ENCODE data around the gene ZNF598. TPM values are rescaled to one million over a fixed set of nuclear protein-coding genes. Genes with fewer than 3 reads are reported as not detected.
A peak's percentile ranks its signal among the peaks of the same experiment; 100 is the strongest.

The ZNF598 gene
- total RNA-seq, 4 donors from 2014 or later: 31.3 to 56.1 (median 40.9) TPM

- Histone ChIP-seq H3K4me3 (peak overlapping the region; percentile 86 to 97 (median 92)), H3K4me1 (peaks cover 16 to 38% (median 20%) of the 10 kb centered on the region in 3 donors), H3K27ac (peak overlapping the region; percentile 87 to 99 (median 96)), H3K27me3 (peaks cover 0 to 31% (median 0%) of the 10 kb centered on the region in 4 donors), H3K9me3 (no peaks in the 10 kb centered on the region), H3K36me3 (peaks cover 20 to 40% (median 33%) of the 10 kb centered on the region in 3 donors)
- intact Hi-C loops (cut with DNase I): no loop called here
- WGBS, 2 donors: 0 to 4% methylated on average over 1 to 11 of the region's 22 CpGs
- DNase-seq: no peak
- TF ChIP-seq CTCF (IDR thresholded peaks at IDR 0.05) (no peak), POLR2A (IDR thresholded peaks at IDR 0.05) (no peak)
These were observed 37.1 kb downstream of the ZNF598 start for GRCh38 chr16:1972490-1972877.

- intact Hi-C loops (cut with DNase I): no loop called here
- peak within 1 kb of the TSS; percentile 86 to 97 (median 92) for H3K4me3 ChIP-seq
- TF ChIP-seq POLR2A (IDR thresholded peaks at IDR 0.05): peak in 3 of 4 donors; percentile 85 to 94 (median 94)
- TF ChIP-seq CTCF (IDR thresholded peaks at IDR 0.05): peak in 3 of 6 experiments; percentile 16 to 57 (median 27)
- 0% methylated on average over 33 of the region's 78 CpGs; no CpG with 5 or more reads in 1 of the 2 donors for WGBS, 2 donors
- peak within 1 kb of the TSS; percentile 87 to 99 (median 96) for H3K27ac ChIP-seq
- peaks cover 0 to 26% (median 0%) of the 10 kb centered on the region in 4 donors for H3K27me3 ChIP-seq
- peak; percentile 70 for DNase-seq
- H3K36me3 ChIP-seq: peaks cover 14 to 35% (median 27%) of the 10 kb centered on the region in 3 donors
- peaks cover 16 to 34% (median 20%) of the 10 kb centered on the region in 3 donors for H3K4me1 ChIP-seq
- H3K9me3 ChIP-seq: no peaks in the 10 kb centered on the region
These were observed 37.7 kb downstream of the ZNF598 start, which contains the start of gene TBL3 for GRCh38 chr16:1971796-1972489. Gene TBL3 (plus strand): TSS chr16:1972053. CDS start chr16:1972165, 112 bp downstream.

- H3K4me3 ChIP-seq: no peak overlapping the region
- H3K4me1 ChIP-seq: peaks cover 29 to 51% (median 31%) of the 10 kb centered on the region in 3 donors
- TF ChIP-seq CTCF (IDR thresholded peaks at IDR 0.05) (no peak), POLR2A (IDR thresholded peaks at IDR 0.05) (no peak)
- 87 to 91% methylated on average over 2 to 13 of the region's 41 CpGs for WGBS, 2 donors
- H3K27me3 ChIP-seq: no peaks in the 10 kb centered on the region
- peaks cover 0 to 5% (median 0%) of the 10 kb centered on the region in 3 donors for H3K36me3 ChIP-seq
- intact Hi-C loops (cut with DNase I): no loop called here
- no peaks in the 10 kb centered on the region for H3K9me3 ChIP-seq
- DNase-seq: no peak
- no peak overlapping the region for H3K27ac ChIP-seq
These were observed 41.3 kb downstream of the ZNF598 start for GRCh38 chr16:1968146-1968953.

- Histone ChIP-seq H3K9me3 (no peaks in the 10 kb centered on the region), H3K27me3 (no peaks in the 10 kb centered on the region), H3K36me3 (peaks cover 7 to 24% (median 14%) of the 10 kb centered on the region in 3 donors), H3K27ac (peak within 1 kb of the TSS; percentile 95 to 99 (median 98)), H3K4me1 (peaks cover 33 to 54% (median 34%) of the 10 kb centered on the region in 3 donors), H3K4me3 (peak within 1 kb of the TSS; percentile 84 to 99 (median 88))
- 92 to 100% methylated on average over 3 to 5 of the region's 6 CpGs for WGBS, 2 donors
- DNase-seq: no peak
- intact Hi-C loops (cut with DNase I): no loop called here
- TF ChIP-seq CTCF (IDR thresholded peaks at IDR 0.05) (no peak), POLR2A (IDR thresholded peaks at IDR 0.05) (no peak)
These were observed 43.2 kb downstream of the ZNF598 start, which contains the start of gene RNF151 for GRCh38 chr16:1966460-1966859. Gene RNF151 (plus strand): TSS chr16:1966856. CDS start chr16:1966882, 26 bp downstream.
